Breast epithelium (tissue), 3 donors: ENCODE data around the gene PCGF1.

Experiments
- CTCF ChIP-seq, 3 donors: fragments of 450-650 bp; IDR thresholded peaks; one replicate each; pipeline ENCODE4 v1.5.1; 2016 to 2017; ENCODE audit warnings: antibody characterized with exemption in 3 of 3, mild to moderate bottlenecking in 3 of 3, moderate library complexity in 3 of 3
- POLR2AphosphoS5 ChIP-seq, 3 donors: sonication (generic); formaldehyde crosslinking; IDR thresholded peaks; one replicate each; pipeline ENCODE4 v1.6.1; 2017; ENCODE audit warnings: antibody characterized with exemption in 3 of 3

DNA sequence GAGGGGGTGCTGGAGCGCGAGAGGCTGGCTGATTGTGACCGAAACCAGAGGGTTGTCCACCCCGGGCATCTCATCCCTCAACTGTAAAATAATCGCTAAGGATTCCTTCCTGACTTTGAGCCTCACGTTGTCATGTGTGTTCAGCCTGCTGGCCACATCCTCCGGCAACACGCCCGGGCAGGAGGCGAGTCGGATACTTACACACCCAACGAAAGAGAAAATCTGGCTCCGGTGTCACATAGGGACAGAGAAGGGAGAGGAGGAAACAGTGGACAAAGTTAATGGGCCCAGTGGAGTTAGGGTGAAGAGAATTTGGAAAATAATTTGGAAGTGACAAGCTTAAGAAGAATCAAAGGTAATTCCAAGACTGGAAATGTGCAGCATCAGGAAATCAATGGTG is 9.2 kb upstream of the PCGF1 start:
- TF ChIP-seq CTCF (IDR thresholded peaks at IDR 0.05) (no peak), POLR2AphosphoS5 (IDR thresholded peaks at IDR 0.05) (no peak)
